GM19452 (cell line): ENCODE data around the gene PRB4.
"Not testable (repeated sequence)": the region's sequence is repeated elsewhere in the genome, so short reads cannot be mapped to it uniquely, and the experiment has no call there.

Source experiments
- ATAC-seq: cut with Tn5 transposase; IDR thresholded peaks from one replicate; pipeline ENCODE4 v1.9.1; 2021; ENCODE audit not compliant: unreplicated experiment

PRB4 gene

DNA sequence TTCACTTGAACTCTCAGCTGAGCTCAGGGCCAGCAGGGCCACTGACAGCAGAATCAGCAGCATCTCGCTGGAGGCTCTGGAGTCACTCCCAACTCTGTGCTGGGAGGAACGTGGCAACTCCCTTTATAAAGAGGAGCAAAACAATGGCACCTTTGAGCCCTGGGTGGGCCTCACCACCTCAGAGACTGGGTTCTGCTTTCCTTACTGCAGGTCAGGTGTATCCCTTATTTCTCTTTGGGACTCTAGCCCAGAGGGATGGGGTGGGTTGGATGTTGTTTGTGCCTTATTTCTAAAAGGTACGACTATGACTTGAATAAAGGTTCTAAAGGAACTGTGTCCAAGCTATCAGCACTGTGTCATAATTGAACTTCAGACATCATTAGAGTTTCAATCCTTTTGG, at the start of gene PRB4:
Gene PRB4 (minus strand): TSS at position 101 of the 400 bp plus-strand sequence. CDS start 38 bp downstream, at position 63.
- no peak for ATAC-seq

DNA sequence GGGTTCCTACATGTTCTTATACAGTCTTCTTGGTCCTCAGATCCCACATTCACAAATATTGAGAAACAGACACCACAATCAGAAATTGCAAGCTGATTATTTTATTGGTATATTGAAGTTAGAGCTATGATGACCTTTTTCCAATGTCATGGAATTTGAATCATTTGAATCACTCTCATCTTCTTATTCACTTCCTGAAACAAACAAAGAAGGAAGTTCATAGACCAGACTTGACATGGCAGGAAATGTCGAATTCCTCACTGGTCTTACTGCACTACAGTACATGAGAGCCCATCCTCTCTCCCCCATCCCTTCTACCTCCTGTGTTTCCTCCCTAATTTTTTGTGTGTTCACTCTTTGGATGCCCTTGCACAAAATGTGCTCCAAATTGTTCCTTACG, 41.5 kb upstream of the PRB4 start:
- not testable (repeated sequence) for ATAC-seq

DNA sequence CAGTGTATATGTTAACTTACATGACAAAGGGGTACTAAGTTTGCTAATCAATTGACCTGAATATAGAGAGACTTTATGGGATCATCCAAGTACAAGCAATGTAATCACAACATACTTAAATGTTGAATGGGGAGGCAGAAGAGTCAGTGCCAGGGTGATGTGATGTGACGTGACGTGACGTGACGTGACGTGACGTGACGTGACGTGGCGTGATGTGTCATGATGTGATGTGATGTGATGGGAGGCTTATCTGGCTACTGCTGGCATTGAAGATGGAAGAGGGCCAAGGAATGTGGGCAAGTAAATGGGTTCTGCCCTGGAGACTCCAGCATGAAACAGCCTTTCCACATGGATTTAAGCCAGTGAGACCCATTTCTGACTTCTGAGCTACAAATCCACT, 38.2 kb upstream of the PRB4 start:
- ATAC-seq, result no peak

GRCh38 chr12:11347810-11348209, 37.6 kb upstream of the PRB4 start:
- no peak for ATAC-seq

DNA sequence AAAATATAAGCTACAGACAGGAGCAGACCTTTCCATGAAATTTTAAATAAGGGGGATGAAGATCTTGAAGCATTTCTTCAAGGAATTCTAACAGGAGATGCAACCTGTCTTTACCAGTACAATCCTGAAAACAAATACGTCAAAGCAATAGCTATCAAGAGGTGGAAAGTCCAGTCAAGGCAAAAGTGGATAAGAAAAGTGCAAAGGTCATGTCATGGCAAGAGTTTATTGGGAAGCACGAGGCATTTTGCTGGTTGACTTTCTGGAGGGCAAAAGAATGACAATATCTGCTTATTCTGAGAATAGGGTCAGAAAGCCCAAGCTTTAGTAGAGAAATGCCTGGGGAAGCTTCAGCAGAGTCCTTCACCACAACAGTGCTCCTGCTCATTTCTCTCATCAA, 34.3 kb upstream of the PRB4 start:
- ATAC-seq, result no peak

GRCh38 chr12:11324426-11324825, 14.2 kb upstream of the PRB4 start:
- no peak for ATAC-seq

- ATAC-seq, result no peak
Measured at GRCh38 chr12:11321980-11322379, 11.7 kb upstream of the PRB4 start.

DNA sequence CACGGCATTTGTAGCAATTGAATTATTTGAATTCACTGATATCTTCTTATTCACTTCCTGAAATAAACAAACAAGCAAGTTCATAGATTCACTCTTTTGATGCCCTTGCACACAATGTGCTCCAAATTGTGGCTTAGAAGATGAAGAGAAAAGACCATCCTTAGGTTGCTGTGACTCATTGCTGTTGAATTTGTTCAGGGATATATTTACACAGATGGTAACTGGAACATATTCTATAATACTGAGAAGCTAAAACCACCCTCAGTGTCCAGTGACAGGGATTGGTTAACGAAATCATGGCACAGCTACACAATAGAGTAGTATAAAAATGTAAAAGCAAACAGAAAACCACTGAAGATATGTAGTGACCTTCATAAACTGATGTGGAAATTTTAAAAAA, 3.1 kb downstream of the PRB4 start:
- no peak for ATAC-seq

DNA sequence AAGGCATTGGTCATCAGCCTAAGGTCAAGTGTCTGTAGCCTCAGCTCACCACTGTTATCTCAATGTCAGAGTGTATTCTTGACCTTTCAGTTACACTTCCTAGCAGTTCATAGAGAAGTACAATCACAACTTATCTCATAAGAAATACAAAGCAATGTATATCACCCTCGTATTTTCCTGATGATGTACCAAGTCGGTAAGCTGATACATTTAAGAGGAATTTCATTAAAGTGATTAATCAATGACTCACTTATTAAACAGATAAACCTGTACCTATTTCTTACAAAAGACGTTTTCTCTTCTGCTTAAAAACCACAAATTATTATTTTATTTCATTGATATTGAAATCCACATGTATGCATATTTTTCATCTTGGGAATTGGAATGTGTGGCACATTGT, 36.8 kb downstream of the PRB4 start:
- no peak for ATAC-seq

DNA sequence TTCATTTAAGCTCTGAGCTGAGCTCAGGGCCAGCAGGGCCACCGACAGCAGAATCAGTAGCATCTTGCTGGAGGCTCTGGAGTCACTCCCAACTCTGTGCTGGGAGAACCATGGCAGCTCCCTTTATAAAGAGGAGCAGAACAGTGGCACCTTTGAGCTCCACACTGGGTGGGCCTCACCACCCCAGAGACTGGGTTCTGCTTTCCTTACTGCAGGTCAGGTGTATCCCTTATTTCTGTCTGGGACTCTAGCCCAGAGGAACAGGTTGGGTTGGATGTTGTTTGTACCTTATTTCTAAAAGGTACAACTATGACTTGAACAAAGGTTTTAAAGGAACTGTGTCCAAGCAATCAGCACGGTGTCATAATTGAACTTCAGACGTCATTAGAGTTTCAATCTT, 40.6 kb downstream of the PRB4 start, which contains the start of gene PRB3:
Gene PRB3 (minus strand): TSS at position 101 of the 400 bp plus-strand sequence. CDS start 38 bp downstream, at position 63.
- ATAC-seq, result no peak

DNA sequence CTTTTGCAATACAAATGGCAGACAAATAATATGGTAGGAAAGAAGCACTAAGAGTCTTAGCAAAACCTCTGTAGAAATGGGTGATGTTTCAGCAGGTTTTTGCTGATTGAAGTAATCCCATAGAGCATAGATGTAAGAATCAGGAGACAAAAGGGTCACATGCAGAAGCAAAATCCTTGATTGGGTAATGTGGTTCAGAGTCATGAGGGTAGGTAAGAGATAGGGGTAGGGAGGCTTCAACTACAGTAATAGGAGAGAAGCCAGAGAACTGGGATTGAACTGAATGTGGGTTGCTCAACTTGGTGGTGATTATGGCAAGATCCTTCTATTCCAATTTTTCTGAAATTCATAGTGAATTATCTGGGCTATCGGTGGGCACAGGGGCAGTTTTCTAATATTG, 45.7 kb downstream of the PRB4 start:
- ATAC-seq, result no peak
